Measurements from ENCODE around the gene ZC2HC1B. TPM values are rescaled to one million over a fixed set of nuclear protein-coding genes. Genes with fewer than 3 reads are reported as not detected.

Gene ZC2HC1B
- total RNA-seq, 1 experiment from 2014 or later = not detected

DNA sequence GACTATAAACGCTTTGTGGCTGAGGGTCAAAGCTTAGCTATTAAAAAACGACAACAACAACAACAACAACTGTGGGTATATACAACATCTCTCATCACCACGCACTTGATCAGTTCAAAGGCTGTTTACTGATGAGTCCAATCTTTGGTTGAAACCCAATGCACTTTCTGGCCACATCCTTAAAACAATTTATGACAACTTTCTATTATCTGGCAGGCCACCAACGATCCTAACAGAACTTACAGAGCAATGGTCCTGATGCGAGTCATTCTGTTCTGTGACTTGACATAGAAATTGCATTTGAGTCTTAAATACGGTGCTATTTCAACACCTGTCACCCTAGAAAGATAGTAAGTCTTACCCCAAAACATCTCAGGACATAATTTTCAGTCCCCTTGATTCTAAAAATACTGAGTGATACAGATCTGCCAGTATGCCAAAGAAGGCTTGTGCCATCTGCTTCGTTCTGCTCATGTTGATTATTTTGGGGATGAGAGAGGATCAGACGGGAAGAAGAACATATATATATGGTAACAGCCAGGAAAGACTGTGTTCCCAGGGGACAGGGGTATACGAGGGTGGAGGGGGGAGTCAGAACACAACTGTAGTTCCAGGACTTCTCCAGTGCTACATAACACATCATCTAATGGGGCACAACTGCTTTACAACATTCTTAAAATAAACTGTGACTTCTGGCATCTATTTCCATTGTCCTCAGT lies 87.9 kb downstream of the ZC2HC1B start:
- Histone ChIP-seq H3K36me3 (no peaks in the 10 kb centered on the region), H3K27me3 (replicated peaks) (no peaks in the 10 kb centered on the region), H3K27ac (no peak overlapping the region), H3K4me1 (replicated peaks) (peaks cover 33% of the 10 kb centered on the region), H3K9me3 (replicated peaks) (no peaks in the 10 kb centered on the region), H3K4me3 (no peak overlapping the region)
- no peak for DNase-seq (ENCODE audit: low read depth in 1 of 2, low spot score in 2 of 2)

DNA sequence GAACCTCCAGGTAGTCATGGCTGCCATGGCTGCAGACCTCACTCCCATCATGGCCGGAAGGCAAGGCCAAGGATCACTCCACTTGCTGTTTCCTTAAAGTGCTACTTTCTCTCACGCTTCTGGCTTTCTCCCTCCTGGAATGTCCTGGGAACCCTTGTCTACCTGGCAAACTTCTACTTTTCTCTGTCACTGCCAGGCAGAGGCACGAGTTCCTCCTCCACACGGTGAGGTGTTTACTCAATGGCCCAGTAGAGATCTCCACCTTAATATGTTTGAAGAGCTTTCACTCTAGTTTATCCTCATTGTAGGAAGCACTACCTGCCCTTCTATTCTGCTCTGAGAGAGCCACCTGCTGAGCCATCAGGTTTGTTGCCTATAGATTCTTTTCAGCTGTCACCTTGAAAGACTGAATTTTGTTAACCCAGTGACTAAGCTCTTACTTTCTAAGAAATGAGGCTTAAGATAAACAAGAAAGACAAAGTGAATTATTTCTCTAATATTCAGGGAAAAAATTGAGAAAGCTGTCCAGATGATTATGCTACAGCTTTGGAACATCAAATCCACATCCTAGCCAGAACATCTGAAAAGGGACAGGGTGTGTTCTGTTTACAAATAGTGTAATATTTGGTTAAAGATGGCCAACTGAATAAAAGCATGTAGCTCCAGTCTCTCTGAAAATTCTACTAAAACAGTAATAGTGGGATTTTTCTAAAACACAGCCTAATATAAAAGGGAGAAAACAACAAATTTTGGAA lies 88.8 kb downstream of the ZC2HC1B start:
- H3K4me1 ChIP-seq (replicated peaks) = peaks cover 42% of the 10 kb centered on the region
- H3K27me3 ChIP-seq (replicated peaks) = no peaks in the 10 kb centered on the region
- H3K36me3 ChIP-seq = no peaks in the 10 kb centered on the region
- DNase-seq (ENCODE audit: low read depth in 1 of 2, low spot score in 2 of 2) = no peak
- no peaks in the 10 kb centered on the region for H3K9me3 ChIP-seq (replicated peaks)
- H3K4me3 ChIP-seq = no peak overlapping the region
- no peak overlapping the region for H3K27ac ChIP-seq

DNA sequence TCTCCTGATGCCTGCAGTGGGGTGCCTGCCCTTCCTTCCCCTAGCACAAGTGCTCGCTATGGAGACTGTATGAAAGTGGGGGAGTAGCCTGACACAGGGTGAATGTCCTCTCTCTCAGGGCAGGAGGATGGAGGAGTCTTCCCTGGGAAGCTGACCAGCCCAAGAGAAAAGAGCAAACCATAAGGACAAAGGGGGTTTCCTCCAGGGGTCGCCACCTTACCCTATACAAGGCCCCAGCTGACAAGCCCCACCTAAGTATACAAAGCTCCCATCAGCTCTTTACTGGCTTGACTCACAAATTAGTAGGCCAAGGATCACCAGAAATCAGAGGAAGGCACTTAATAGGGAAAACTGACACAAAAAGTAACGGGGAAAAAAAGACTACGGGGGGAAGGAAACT lies 89.6 kb downstream of the ZC2HC1B start:
- Histone ChIP-seq H3K4me1 (replicated peaks) (peaks cover 50% of the 10 kb centered on the region), H3K4me3 (no peak overlapping the region)

DNA sequence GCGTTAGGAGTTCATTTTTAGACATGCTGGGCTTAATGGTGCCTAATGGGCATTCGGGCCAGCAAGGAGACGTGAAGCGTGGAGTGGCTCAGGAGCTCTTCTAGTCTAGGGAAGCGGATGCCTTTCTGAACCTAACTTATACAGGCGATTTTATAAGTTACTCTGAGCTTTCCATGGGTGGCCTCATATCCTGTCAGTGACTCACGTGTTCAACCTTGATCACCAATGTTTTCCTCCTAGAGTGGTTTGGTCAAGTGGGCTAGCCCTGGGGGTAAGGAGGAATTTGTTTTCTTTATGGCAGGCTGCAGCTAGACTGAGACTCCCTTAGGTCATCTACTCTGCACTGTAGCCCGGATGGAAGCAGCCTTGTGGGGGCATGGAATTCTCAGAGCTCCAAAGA lies 91.7 kb downstream of the ZC2HC1B start:
- peak; percentile 69 to 75 for DNase-seq (ENCODE audit: low read depth in 1 of 2, low spot score in 2 of 2)

More for the DNA sequence above, 89.6 kb downstream of the ZC2HC1B start:
- no peak for DNase-seq (ENCODE audit: low read depth in 1 of 2, low spot score in 2 of 2)
- Histone ChIP-seq H3K27me3 (replicated peaks) (no peaks in the 10 kb centered on the region), H3K27ac (no peak overlapping the region), H3K9me3 (replicated peaks) (no peaks in the 10 kb centered on the region), H3K36me3 (no peaks in the 10 kb centered on the region)

DNA sequence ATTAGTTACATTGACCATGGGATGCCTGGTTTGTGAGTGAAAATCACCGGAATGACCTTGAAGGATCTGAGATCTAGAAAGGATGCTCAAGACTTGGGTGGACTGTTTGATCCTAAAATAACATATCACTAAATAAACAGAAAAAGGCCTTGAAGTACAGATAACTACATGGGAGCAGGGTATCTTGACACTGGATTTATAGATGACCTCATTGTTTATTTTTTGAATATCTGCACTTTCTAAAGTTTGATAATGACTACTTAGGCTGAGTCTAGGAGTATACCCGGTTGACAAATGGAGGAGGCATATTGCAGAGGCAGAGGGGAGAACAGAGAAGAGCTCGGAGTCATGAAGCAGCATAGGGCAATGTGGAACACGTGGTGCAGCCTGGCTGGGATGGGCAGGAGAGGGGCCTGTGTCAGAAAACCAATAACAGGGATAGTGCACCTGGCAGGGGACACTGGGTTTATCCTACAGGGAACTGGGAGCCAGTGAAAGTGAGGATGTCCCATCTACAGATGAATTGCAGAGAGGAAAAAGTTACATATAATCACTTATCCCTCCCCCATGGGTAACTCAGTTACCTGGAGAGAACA lies 93.5 kb downstream of the ZC2HC1B start:
- peaks cover 54% of the 10 kb centered on the region for H3K4me1 ChIP-seq (replicated peaks)
- no peaks in the 10 kb centered on the region for H3K9me3 ChIP-seq (replicated peaks)
- DNase-seq (ENCODE audit: low read depth in 1 of 2, low spot score in 2 of 2) = no peak
- H3K36me3 ChIP-seq = no peaks in the 10 kb centered on the region
- peaks cover 10% of the 10 kb centered on the region for H3K27me3 ChIP-seq (replicated peaks)
- no peak overlapping the region for H3K4me3 ChIP-seq
- no peak overlapping the region for H3K27ac ChIP-seq

More for the DNA sequence above, 91.7 kb downstream of the ZC2HC1B start:
- H3K4me1 ChIP-seq (replicated peaks) = peaks cover 56% of the 10 kb centered on the region
- peak overlapping the region; percentile 28 for H3K27ac ChIP-seq
- H3K36me3 ChIP-seq = no peaks in the 10 kb centered on the region
- H3K4me3 ChIP-seq = no peak overlapping the region
- H3K27me3 ChIP-seq (replicated peaks) = peaks cover 5% of the 10 kb centered on the region
- no peaks in the 10 kb centered on the region for H3K9me3 ChIP-seq (replicated peaks)

DNA sequence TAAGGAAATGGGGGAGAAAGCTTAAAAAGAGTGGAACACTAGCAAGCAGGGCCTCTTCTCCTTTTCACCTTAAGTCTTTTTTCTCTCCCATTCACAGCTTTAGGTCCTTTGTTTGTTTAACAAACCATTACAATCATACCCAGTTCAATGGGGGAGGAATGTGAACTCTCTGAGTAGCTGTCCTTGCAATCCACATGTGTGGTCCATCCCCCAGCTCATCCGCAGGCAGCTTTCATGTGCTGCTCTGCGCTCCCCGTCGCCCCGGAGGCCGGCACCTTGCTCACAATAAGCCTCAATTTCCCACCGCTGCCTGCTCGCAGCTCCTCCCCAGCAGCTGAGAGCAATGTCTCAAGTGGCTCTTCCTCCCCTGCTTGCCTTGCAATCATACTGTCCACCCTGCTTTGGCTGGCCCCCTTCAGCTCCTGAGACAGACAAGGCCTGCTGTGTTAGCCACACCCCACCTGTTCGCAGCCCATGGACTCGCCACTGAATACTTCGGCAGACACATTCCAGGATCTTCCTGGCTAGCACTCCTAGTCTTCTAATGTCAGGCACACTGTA lies 94.6 kb downstream of the ZC2HC1B start:
- Histone ChIP-seq H3K4me1 (replicated peaks) (peaks cover 57% of the 10 kb centered on the region), H3K27ac (no peak overlapping the region), H3K36me3 (no peaks in the 10 kb centered on the region), H3K9me3 (replicated peaks) (no peaks in the 10 kb centered on the region), H3K4me3 (no peak overlapping the region), H3K27me3 (replicated peaks) (peaks cover 10% of the 10 kb centered on the region)
- peak; percentile 80 to 85 for DNase-seq (ENCODE audit: low read depth in 1 of 2, low spot score in 2 of 2)

DNA sequence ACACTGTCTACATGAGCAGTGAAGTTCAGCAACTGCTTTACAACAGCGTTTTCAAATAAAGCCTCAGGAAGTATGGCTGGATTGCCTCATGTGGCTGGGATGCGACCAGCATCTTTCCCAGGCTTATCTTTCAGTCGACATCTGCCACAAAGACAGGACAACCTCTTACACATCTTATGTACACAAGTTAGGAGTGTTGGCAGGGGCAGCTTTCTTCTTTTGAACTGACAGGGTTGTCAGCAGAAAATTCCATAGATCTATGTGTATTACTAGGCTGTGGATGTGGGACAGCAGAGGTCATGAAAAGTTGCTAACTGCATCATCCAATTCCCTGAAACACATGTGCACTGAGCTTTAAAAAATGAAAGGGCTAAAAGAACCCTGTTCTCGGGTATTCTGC lies 95.7 kb downstream of the ZC2HC1B start:
- H3K27me3 ChIP-seq (replicated peaks) = peaks cover 10% of the 10 kb centered on the region
- no peak overlapping the region for H3K27ac ChIP-seq
- no peaks in the 10 kb centered on the region for H3K9me3 ChIP-seq (replicated peaks)
- no peaks in the 10 kb centered on the region for H3K36me3 ChIP-seq
- peaks cover 57% of the 10 kb centered on the region for H3K4me1 ChIP-seq (replicated peaks)
- H3K4me3 ChIP-seq = no peak overlapping the region
- no peak for DNase-seq (ENCODE audit: low read depth in 1 of 2, low spot score in 2 of 2)

DNA sequence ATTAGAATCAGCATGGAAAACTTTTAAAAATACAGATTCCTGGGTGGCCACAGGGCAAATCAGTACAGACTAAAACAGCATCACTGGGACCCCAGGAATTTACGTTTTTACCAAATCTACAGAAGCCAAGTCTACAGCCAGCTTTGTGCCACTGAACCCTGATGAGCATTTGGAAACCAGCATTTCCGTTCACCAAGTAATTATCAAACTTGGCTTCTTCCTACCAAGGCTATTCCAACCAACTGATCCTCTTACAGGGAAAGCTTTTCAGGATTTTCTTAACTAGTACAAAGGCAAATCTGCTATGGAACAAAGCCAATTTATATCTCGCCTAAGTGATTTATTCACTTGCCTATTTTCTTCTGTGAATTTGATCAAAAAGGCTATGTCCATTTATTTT lies 96.8 kb downstream of the ZC2HC1B start:
- no peaks in the 10 kb centered on the region for H3K36me3 ChIP-seq
- peaks cover 10% of the 10 kb centered on the region for H3K27me3 ChIP-seq (replicated peaks)
- peaks cover 49% of the 10 kb centered on the region for H3K4me1 ChIP-seq (replicated peaks)
- no peak for DNase-seq (ENCODE audit: low read depth in 1 of 2, low spot score in 2 of 2)
- no peak overlapping the region for H3K27ac ChIP-seq
- no peaks in the 10 kb centered on the region for H3K9me3 ChIP-seq (replicated peaks)
- no peak overlapping the region for H3K4me3 ChIP-seq

DNA sequence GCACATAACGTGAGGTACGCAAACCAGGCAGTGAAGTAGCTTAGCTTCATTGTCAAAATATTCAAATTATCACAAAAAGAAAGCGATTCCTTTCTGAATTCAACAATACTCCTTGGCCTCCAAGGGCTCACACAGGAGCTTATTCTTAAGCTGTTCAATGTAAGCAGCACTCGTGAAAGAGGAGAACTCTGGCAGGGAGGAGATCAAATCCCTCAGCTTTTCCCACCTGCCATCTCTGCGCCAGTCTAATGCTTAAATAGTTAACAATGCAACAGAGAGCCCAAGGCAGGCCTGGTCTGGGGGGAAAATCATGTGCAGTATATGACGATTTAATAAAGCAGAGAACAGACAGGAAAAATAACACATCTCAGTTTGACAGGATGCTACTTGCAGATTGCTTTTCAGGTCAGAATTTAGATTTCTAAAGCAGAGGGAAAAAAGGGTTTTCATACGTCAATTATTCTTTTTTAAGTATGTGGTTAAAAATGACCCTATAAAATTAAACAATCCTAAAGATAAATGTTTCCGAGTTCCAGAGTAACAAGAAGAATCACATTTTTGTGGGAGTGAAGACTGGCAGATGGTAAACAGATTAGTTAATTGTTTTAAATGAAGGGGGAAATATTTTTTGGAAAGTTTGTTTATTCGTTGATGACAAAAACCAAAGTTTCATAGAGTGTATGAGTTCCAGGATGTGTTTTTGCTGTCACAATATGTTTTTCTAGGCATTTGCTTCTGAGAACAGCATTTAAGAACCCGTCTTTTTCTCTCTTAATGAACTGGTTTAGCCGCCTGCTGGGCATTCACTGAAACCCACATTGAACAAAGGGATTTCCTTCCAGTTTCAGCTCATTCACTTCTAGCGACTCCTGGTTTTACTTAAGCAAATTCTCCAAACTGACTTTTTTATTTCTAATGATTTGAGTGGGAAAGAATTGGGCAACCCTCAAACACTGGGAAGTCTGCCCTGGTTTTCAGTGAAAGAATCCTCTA lies 97.9 kb downstream of the ZC2HC1B start:
- peak in 1 of 2 experiments; percentile 53 for DNase-seq (ENCODE audit: low read depth in 1 of 2, low spot score in 2 of 2)

DNA sequence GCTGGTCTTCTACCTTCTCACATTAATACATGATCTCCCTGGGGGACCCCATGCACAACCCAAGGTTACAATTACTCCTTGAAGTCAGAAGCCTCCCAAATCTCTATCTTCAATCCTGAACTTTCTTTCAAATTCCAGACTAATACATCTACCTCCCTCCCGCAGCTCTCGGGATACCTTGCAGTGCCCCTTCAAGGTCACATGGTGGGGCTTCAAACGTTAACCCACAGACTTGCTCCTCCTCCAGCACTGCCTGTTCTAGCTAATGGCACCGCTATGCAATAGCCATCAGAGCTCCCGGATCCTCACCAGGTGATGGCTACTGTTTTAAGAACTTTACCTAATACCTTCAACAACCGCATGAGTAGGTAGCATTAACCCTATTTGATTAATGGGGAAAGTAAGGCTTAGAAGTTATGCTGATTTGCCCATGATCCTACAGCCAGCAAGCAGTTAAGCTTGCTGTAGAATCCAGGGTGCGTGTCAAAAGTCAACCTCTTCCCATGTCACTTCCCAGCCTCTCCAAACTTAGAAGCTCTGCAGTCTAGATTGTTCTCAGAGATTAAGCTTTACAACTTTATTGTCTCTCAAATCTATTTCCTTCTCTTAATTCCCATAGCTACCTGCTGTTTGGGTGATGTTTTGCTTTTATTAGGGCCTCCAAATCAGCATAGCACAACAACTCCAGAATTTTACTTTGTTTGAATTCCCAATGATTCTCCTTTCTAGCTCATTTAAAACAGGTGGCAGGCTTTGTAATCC lies 99.1 kb downstream of the ZC2HC1B start:
- Histone ChIP-seq H3K4me1 (replicated peaks) (peaks cover 27% of the 10 kb centered on the region), H3K27me3 (replicated peaks) (peaks cover 10% of the 10 kb centered on the region), H3K36me3 (no peaks in the 10 kb centered on the region), H3K9me3 (replicated peaks) (no peaks in the 10 kb centered on the region), H3K4me3 (no peak overlapping the region), H3K27ac (no peak overlapping the region)
- DNase-seq (ENCODE audit: low read depth in 1 of 2, low spot score in 2 of 2) = no peak

More for the DNA sequence above, 97.9 kb downstream of the ZC2HC1B start:
- H3K9me3 ChIP-seq (replicated peaks) = no peaks in the 10 kb centered on the region
- no peaks in the 10 kb centered on the region for H3K36me3 ChIP-seq
- H3K4me3 ChIP-seq = no peak overlapping the region
- peaks cover 39% of the 10 kb centered on the region for H3K4me1 ChIP-seq (replicated peaks)
- H3K27me3 ChIP-seq (replicated peaks) = peaks cover 10% of the 10 kb centered on the region
- no peak overlapping the region for H3K27ac ChIP-seq

DNA sequence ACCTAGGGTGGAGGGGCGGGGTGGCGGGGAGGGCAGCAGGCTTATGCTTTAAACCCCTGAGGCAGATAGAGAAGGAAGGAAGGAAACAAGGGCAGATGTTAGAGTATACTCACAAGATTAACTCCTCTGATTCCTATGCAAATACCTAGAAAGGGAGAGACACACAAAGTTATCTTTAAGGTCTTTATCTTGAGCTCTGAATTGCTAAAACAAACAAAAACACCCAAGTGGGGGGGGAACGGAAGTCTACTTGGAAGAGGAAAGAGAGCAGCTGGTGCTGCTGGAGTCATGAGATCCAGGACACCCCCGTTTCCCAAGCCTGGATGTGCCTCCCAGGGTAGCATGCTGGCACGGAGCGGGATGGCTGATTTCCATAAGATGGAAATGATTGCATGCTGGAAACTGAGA lies 100.4 kb downstream of the ZC2HC1B start:
- H3K27ac ChIP-seq = no peak overlapping the region
- peaks cover 10% of the 10 kb centered on the region for H3K27me3 ChIP-seq (replicated peaks)
- DNase-seq (ENCODE audit: low read depth in 1 of 2, low spot score in 2 of 2) = no peak
- peaks cover 14% of the 10 kb centered on the region for H3K4me1 ChIP-seq (replicated peaks)
- no peak overlapping the region for H3K4me3 ChIP-seq
- H3K36me3 ChIP-seq = no peaks in the 10 kb centered on the region
- H3K9me3 ChIP-seq (replicated peaks) = no peaks in the 10 kb centered on the region

DNA sequence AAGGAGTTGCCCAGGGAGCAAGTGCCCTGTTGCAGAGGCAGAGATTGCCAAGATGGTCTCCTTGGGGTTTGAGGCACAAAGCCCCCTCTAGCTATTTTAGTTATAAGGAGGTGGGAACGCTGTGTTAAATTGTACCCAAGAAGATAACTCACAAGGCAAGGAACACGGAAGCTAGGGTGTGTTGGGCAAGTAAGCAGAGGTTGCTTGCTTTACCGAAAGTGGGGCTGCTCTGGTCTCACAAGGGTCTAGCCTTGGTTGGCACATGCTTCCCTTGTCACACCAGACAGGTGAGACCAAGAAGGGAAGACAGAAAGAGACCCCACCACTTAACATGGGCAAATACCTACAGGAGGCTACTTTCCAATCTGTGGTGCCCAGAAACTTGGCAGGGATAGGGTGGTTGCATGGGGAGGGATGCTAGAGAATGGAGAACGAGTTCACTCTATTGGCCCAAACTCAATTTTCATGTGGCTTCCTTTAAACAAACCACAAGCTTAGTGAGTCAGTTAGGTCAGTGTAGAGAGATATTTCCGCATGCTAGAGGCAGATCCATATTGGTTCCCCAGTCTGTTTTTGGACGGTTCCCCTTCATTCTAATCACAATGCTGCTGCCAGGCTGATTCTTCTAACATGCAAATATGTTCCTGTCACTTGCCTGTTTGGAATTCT lies 101.4 kb downstream of the ZC2HC1B start:
- Histone ChIP-seq H3K27me3 (replicated peaks) (peaks cover 7% of the 10 kb centered on the region), H3K36me3 (no peaks in the 10 kb centered on the region), H3K4me3 (no peak overlapping the region), H3K9me3 (replicated peaks) (no peaks in the 10 kb centered on the region), H3K27ac (no peak overlapping the region), H3K4me1 (replicated peaks) (peaks cover 12% of the 10 kb centered on the region)
- DNase-seq (ENCODE audit: low read depth in 1 of 2, low spot score in 2 of 2) = no peak
